HUES6 (cell line): ENCODE measurements around the gene PLCG2.

Source experiments
- H3K27ac ChIP-seq: 2 replicates; pipeline ENCODE4 v1.7.0; 2013; ENCODE audit warnings: low read depth, mild to moderate bottlenecking, low read length, inconsistent platforms
- H3K27me3 ChIP-seq: 2 replicates; pipeline ENCODE4 v1.6.1; 2013; ENCODE audit warnings: low read length; ENCODE audit not compliant: control insufficient read depth, insufficient read depth
- H3K36me3 ChIP-seq: 2 replicates; pipeline ENCODE4 v1.6.1; 2013; ENCODE audit warnings: low read length; ENCODE audit not compliant: control insufficient read depth, insufficient read depth
- H3K4me1 ChIP-seq: 2 replicates; pipeline ENCODE4 v1.6.1; 2013; ENCODE audit warnings: low read length; ENCODE audit not compliant: control insufficient read depth, insufficient read depth
- H3K4me3 ChIP-seq: 2 replicates; pipeline ENCODE4 v1.5.1; 2013; ENCODE audit warnings: low read depth, low read length
- H3K9ac ChIP-seq: one replicate; pipeline ENCODE4 v1.6.1; 2013; ENCODE audit warnings: mild to moderate bottlenecking, low read length
- H3K9me3 ChIP-seq: 2 replicates; pipeline ENCODE4 v1.6.1; 2013; ENCODE audit warnings: low read depth, low read length; ENCODE audit not compliant: control insufficient read depth, insufficient read depth

PLCG2 gene

DNA sequence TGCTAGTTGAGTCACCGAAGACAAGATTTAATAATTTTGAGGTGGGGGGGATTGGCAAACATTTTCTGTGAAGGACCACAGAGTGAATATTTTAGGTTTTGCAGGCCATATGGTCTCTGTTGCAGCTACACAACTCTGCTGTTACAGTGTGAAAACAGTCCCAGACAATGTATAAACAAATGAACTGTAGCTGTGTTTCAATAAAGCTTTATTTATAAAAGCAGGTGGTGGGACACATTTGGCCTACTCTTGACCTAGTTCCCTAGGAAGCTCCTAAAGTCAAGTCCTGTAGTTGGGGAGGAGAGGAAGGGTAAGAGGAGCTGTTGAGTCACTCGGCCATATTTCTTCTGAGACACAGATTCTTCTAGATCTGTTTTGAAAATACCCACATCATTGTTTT lies 139.8 kb downstream of the PLCG2 start:
- no peaks in the 10 kb centered on the region for H3K9me3 ChIP-seq
- no peak overlapping the region for H3K4me3 ChIP-seq
- H3K4me1 ChIP-seq, result no peaks in the 10 kb centered on the region
- H3K9ac ChIP-seq, result no peak overlapping the region
- no peaks in the 10 kb centered on the region for H3K27me3 ChIP-seq
- H3K27ac ChIP-seq, result no peak overlapping the region
- H3K36me3 ChIP-seq, result no peaks in the 10 kb centered on the region

DNA sequence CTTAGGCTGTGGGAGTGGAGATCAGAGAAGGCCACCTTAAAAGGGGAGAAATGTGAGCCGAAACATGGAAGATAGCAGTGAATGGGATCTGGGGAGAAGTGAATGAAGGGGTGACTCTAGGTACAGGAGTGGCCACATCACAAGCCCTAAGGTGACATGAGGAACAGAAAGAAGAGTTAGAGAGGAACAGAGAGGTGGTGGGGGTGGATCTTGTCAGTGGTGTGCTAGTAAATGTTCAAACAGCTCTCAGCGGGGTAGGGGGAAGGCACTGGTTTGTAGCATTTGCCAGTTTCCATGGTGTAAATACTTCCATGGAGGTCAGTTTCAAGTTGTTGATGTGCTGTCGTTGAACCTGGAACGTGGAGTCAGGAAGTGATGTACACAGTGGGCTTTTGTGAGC lies 141.4 kb downstream of the PLCG2 start:
- Histone ChIP-seq H3K9me3 (no peaks in the 10 kb centered on the region), H3K36me3 (no peaks in the 10 kb centered on the region), H3K9ac (no peak overlapping the region)

DNA sequence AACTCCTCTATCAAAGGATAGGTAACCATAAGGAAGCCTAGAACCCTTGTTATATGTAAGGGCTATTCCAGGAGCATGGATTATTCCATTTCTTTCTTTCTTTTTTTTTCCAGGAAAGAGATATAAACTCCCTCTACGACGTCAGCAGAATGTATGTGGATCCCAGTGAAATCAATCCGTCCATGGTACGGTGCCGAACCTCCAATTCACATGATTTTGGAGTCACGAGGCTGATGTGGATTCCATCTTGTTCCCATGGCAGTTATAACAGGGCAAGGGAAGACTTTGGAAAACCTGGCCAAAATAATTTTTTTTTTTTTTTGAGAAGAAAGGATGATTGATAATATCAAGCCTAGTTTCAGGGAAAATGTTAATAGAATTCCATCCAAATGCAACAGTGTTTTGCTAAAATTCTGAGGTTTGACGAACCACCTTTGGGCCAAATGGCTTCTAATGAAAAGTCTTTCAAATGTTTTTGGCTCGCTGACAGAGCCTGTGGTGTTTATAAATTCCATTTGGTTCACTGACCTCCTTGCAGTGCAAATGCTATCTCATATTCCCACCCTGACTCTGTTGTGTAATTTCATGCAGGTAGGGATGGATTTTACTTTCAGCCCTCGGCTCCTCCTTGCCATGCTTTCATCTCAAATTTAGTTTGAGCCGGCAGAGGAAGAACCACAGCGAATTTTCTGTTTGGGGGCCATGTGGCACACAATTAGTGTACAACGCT lies 142.2 kb downstream of the PLCG2 start:
- Histone ChIP-seq H3K9ac (no peak overlapping the region), H3K4me1 (no peaks in the 10 kb centered on the region), H3K27me3 (no peaks in the 10 kb centered on the region), H3K27ac (no peak overlapping the region), H3K4me3 (no peak overlapping the region), H3K36me3 (no peaks in the 10 kb centered on the region), H3K9me3 (no peaks in the 10 kb centered on the region)

More for the DNA sequence above, 141.4 kb downstream of the PLCG2 start:
- no peak overlapping the region for H3K4me3 ChIP-seq
- no peak overlapping the region for H3K27ac ChIP-seq
- no peaks in the 10 kb centered on the region for H3K4me1 ChIP-seq
- H3K27me3 ChIP-seq, result no peaks in the 10 kb centered on the region

DNA sequence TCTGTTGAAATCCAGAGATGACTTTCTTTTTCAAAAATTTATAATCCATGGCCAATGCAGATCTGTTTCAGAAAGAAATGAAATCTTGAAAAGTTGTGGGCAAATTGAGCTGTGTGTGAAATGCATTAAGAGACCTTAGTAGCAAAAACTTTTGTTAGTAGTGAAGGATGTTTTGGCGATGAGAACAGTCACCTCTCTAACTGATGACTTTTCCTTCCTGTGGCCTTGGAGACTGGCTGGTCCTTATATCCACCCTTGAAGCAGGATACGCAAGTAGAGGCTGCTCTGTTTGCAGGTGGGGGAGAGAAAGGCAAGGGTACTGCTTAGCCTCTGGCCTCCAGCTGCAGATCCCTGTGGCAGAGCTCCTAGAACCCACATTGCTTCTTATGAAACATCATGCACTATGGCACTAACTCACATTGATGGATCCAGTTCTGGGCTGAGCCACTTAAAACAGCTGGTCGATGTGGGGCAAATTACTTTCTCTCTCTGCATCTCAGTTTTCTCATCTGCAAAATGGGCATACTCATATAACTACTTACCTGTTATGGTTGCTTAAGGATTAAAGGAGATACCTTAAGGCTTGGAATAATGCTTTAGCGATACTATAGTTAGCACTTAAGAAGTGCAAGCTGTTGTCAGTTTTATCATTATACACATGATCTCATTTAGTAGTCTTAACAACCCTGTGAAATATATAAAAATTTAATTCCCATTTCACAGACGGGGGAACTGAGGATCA lies 142.9 kb downstream of the PLCG2 start:
- Histone ChIP-seq H3K9me3 (no peaks in the 10 kb centered on the region), H3K27ac (no peak overlapping the region), H3K9ac (no peak overlapping the region), H3K4me3 (no peak overlapping the region), H3K27me3 (no peaks in the 10 kb centered on the region), H3K4me1 (no peaks in the 10 kb centered on the region), H3K36me3 (no peaks in the 10 kb centered on the region)

DNA sequence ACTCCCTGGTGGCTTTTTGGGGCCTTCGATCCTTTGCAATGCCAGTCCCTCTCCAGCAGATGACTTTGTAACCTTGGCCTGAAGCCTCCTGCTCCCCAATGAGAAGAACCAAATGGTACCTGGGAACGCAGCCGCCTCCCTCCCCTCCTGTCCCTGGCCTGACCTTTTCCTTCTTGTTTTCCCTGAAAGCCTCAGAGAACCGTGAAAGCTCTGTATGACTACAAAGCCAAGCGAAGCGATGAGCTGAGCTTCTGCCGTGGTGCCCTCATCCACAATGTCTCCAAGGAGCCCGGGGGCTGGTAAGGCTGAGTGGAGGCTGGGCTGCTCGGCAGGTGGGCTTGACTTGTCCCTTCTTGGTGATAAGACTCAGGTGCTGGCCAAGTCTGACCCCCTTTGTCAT lies 144.2 kb downstream of the PLCG2 start:
- H3K9ac ChIP-seq, result no peak overlapping the region
- H3K27ac ChIP-seq, result no peak overlapping the region
- H3K36me3 ChIP-seq, result no peaks in the 10 kb centered on the region
- H3K4me3 ChIP-seq, result no peak overlapping the region
- no peaks in the 10 kb centered on the region for H3K4me1 ChIP-seq
- no peaks in the 10 kb centered on the region for H3K27me3 ChIP-seq
- no peaks in the 10 kb centered on the region for H3K9me3 ChIP-seq

DNA sequence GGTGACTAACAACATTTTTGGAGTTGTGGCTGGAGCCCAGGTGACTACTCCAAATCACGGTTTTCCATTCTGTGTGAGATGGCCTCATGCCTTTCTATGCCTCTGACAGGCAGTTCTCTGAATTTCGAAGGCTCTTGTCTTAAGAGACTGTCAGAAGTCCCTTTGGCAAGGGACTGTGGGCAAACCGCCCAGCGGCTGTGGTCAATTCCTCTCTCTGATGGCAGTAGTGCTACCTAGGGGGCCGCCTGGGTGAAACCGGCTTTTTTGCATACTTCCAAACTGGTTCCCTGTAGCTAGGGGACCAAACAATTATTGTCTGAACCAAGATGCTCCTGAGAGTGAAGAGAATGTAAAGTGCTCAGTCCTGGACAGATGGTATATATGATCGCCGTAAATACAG lies 145.9 kb downstream of the PLCG2 start:
- no peak overlapping the region for H3K4me3 ChIP-seq

DNA sequence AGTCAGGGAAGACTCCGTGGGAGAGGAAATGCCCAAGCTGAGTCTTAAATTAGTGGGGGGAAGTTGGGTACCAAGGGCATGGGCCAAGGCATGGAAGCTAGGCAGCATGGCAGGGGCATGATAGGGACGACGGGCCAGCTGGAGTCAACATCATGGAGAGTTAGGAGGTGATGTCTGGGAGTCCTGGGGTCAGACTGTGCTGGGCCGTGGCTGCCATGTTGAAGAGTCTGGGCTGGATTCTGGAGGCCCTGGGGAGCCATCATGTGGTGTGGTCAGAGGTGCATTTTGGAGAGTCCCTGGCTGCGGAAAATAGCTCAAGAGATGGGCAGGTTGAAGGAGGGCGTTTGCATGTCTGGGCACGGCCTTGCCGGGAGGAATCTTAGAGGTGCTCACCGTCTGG lies 146.9 kb downstream of the PLCG2 start:
- Histone ChIP-seq H3K36me3 (no peaks in the 10 kb centered on the region), H3K4me1 (0 out of 2 replicates have a peak, but pooled peaks cover 4% of the 10 kb centered on the region), H3K27me3 (no peaks in the 10 kb centered on the region), H3K27ac (no peak overlapping the region), H3K9me3 (no peaks in the 10 kb centered on the region), H3K9ac (no peak overlapping the region), H3K4me3 (no peak overlapping the region)

More for the DNA sequence above, 145.9 kb downstream of the PLCG2 start:
- H3K27me3 ChIP-seq, result no peaks in the 10 kb centered on the region
- H3K9me3 ChIP-seq, result no peaks in the 10 kb centered on the region
- no peaks in the 10 kb centered on the region for H3K36me3 ChIP-seq
- no peak overlapping the region for H3K9ac ChIP-seq
- no peak overlapping the region for H3K27ac ChIP-seq
- H3K4me1 ChIP-seq, result 0 out of 2 replicates have a peak, but pooled peaks cover 4% of the 10 kb centered on the region

DNA sequence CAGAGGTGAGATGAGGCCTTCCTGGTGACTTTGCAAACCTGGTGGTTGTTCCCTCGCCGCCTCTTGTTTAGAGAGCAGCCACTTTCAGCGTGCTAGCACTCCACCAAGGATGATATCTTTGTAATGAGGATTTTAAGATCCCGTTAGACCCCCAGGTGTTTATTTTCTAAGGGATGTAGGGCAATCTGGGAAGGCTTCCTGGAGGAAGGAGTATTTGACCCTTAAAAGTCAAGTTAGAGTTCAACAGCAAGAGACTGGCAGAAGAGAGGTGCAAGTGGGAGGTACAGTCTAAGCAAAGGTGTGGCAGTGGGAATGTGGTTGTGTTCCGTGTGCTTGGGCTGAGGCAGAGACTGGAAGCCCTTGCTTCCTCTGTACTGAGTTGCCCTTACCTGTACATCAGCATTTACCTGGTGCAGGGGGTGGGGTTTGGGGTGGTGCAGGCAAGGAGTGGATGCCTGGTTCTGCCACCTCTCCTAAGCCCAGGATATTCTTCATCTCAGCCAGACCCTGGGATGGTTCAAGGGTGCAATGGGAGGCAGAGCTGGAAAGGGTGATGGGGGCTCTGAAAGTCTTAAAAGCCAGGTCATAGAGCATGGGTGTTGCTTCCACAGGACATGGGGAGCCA lies 148.6 kb downstream of the PLCG2 start:
- Histone ChIP-seq H3K27ac (no peak overlapping the region), H3K27me3 (no peaks in the 10 kb centered on the region), H3K9me3 (no peaks in the 10 kb centered on the region), H3K4me1 (0 out of 2 replicates have a peak, but pooled peaks cover 4% of the 10 kb centered on the region), H3K4me3 (no peak overlapping the region), H3K36me3 (no peaks in the 10 kb centered on the region), H3K9ac (no peak overlapping the region)

DNA sequence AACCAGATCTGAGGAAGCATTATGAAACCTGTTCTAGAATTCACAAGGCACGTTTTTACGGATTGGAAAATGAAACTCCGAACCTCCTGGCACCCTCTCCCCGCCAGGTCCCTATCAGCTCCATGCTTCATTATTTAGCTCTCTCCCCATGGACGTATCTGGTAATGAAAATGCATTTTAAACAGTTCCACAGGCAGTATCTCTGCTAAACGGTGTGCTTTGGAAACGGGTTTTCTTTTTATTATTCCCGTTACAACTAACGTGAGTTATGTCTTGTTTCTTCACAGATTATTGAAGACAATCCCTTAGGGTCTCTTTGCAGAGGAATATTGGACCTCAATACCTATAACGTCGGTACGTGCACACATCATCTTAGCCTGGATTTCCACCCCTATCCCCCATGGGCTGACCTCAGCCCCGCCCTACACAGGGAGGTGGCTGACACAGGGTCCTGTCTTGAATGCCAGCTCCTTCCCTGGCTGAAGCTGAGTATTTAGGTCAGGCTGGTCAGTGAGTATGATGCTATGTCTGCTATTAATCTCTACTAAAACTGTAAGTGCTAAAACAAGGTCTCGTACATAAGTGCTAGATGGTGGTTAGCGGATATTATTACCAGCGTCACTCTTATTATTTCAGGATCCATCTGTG lies 149.3 kb downstream of the PLCG2 start:
- H3K27ac ChIP-seq, result no peak overlapping the region
- H3K4me1 ChIP-seq, result 0 out of 2 replicates have a peak, but pooled peaks cover 4% of the 10 kb centered on the region
- no peaks in the 10 kb centered on the region for H3K27me3 ChIP-seq
- H3K9ac ChIP-seq, result no peak overlapping the region
- H3K4me3 ChIP-seq, result no peak overlapping the region
- H3K9me3 ChIP-seq, result no peaks in the 10 kb centered on the region
- H3K36me3 ChIP-seq, result no peaks in the 10 kb centered on the region

DNA sequence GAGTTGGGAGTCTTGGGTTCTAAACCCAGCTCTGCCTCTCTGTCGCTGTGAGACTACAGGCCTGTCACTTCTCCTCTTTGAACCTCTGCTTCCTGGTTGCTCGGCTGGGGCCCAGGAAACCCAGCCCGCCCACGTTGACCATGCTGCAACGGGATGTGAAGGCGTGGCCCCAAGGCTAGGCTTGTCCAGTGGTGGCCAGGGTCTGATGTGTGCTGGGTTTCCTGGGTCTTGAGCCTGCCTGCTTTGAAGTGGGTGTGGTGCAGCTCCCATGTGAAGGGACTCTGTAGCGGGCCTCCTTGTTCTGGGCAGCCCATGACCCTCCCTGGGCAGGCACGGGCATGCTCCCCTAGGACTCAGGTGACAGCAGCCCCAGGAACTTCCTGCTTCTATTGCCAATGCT lies 149.9 kb downstream of the PLCG2 start:
- Histone ChIP-seq H3K27me3 (no peaks in the 10 kb centered on the region), H3K27ac (no peak overlapping the region), H3K9ac (no peak overlapping the region), H3K9me3 (no peaks in the 10 kb centered on the region), H3K36me3 (no peaks in the 10 kb centered on the region), H3K4me3 (no peak overlapping the region), H3K4me1 (0 out of 2 replicates have a peak, but pooled peaks cover 4% of the 10 kb centered on the region)
